GM18505 (cell line): ENCODE results near the gene DOP1A.

ENCODE experiments used
- ATAC-seq: cut with Tn5 transposase; IDR thresholded peaks from one replicate; pipeline ENCODE4 v1.9.1; 2021; ENCODE audit not compliant: unreplicated experiment
- POLR2A ChIP-seq: IDR thresholded peaks from 4 replicates; pipeline ENCODE4 v1.6.1; 2011; ENCODE audit warnings: borderline replicate concordance; ENCODE audit not compliant: insufficient read depth, insufficient read length; ENCODE audit errors: extremely low read depth

DOP1A gene

DNA sequence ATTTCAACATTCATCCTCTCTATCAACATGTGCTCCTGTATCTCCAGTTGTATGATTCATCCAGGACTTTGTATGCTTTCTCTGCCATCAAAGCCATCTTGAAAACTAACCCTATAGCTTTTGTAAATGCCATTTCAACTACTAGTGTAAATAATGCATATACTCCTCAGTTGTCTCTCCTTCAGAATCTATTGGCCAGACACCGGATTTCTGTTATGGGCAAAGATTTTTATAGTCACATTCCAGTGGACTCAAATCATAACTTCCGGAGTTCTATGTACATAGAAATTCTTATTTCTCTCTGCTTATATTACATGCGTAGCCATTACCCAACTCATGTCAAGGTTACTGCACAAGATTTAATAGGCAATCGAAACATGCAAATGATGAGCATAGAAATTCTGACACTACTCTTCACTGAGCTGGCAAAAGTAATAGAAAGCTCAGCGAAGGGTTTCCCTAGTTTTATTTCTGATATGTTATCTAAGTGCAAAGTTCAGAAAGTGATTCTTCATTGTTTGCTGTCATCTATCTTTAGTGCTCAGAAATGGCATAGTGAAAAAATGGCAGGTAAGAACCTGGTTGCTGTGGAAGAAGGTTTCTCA, 70.7 kb downstream of the DOP1A start:
- no peak for ATAC-seq
- TF ChIP-seq POLR2A: no peak

GRCh38 chr6:83138758-83139157, 71.3 kb downstream of the DOP1A start:
- no peak for TF ChIP-seq POLR2A
- no peak for ATAC-seq

- no peak for ATAC-seq
- no peak for TF ChIP-seq POLR2A
Measured at GRCh38 chr6:83151114-83151513, 83.6 kb downstream of the DOP1A start.

DNA sequence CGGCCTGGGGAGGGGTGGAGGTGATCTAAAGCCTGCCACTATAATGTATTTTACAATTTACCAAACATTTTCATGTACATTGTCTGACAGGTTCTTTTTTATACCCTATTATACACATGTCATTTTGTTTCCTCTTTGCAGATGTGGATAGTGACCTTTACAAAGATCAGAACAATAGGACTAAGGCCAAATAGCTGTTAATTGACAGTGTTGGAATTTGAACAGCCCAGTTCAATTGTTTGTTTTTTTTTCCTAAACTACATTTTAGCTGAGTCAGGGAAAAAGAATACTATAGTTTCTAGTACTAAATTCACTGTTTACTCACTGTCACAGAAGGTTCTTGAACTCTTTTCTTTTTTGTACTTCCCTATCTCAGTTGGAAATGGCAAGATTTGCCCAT, 85.4 kb downstream of the DOP1A start:
- TF ChIP-seq POLR2A: no peak
- ATAC-seq: no peak

DNA sequence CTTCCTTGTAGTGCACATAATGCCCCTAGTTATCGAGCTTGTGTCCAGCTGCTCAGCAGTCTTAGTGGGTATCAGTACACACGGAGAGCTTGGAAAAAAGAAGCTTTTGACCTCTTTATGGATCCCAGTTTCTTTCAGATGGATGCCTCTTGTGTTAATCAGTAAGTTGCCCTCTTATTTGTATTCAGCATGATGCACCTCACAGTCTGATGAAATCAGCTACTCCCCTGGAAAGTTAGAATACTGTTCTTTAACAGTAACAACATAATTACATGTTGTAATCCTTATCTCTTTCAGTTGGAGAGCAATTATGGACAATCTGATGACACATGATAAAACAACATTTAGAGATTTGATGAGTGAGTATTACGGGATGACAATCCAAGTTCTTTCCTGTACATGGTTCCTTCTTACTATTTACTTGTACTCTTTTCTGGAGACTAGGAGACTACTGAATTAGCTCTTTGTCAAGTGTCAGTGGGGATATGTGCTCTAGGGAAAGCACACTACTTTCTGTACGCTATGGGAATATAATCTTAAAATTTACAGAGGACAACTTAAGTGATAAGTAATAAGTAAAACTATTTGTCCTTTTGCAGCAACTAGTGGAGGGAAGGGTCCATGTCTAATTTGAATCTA, 86.5 kb downstream of the DOP1A start:
- no peak for ATAC-seq
- no peak for TF ChIP-seq POLR2A

DNA sequence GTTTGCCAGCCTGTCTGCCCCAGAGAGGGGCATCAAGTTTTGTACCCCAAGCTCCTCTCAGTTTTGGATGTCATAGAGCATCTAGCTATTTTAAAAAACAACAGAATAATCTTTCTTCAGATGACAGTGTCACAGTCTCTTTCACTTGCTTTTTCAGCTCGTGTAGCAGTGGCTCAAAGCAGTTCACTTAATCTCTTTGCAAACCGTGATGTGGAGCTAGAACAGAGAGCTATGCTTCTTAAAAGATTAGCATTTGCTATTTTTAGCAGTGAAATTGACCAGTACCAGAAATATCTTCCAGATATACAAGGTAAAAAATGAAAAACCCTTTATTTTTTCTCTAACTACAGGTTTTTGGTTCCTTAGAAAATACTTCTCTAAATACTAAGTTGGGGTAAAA, 88.3 kb downstream of the DOP1A start:
- no peak for ATAC-seq
- TF ChIP-seq POLR2A: no peak

DNA sequence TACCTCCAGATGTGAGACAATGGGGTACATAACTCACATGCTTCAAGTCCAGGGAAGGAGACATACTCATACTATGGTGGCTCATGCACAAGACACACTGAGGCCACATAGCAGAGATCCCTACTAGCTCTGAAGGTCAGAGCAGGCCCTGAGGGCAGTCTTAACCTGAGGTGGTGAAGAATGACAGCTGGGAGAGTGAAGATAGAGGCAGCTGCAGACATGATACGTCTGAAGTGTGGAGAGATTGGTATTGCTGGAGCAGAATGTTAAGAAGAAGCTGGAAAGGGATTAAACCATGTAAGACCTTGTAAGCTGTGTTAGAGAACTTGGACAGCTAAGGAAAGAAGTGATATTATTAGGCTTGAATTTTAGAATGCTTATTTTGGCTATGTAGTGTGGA, 92.7 kb downstream of the DOP1A start:
- no peak for ATAC-seq

GRCh38 chr6:83167726-83168278, 100.3 kb downstream of the DOP1A start:
- TF ChIP-seq POLR2A: no peak
- no peak for ATAC-seq

More for the DNA sequence above, 92.7 kb downstream of the DOP1A start:
- no peak for TF ChIP-seq POLR2A

- no peak for TF ChIP-seq POLR2A
- no peak for ATAC-seq
Measured at GRCh38 chr6:83168556-83168955, 101.1 kb downstream of the DOP1A start.

DNA sequence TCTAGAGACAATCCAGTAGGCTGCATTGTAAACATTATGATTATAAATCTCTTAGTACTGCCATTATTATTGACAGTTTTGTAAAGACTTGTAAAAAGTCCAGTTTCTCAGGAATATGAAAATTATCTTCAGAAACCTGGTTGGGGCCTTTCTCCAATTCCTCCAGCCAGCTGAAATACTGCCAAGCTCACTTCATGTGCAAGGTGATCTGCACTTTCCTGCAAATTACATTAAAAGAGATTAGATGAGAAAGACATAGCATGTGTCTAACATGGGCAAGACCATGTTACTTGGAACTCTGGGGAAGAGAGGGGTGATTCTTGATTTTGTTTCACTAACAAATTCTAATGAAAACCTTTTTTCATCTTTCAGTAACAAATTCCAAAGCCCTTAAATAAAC, 101.6 kb downstream of the DOP1A start:
- ATAC-seq: no peak
- TF ChIP-seq POLR2A: no peak

DNA sequence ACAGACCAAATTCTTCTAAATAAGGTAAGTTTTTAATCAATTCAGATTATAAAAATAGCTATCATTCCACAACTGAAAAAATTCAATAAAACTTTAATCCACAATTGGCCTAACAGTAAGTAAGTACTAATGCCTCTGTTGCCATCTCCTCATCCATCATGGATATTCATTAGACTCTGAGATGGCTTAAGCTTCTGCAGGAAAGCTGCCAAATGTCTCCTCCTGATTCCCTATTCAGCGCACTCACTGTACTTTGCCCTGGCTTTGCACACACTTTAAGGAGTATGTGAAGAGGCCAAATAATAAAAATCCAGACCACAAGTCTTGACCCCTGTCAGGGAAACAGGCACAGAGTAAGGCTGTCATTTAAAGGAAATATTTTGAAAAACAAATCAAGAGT, 102.0 kb downstream of the DOP1A start:
- ATAC-seq: no peak
- TF ChIP-seq POLR2A: no peak

DNA sequence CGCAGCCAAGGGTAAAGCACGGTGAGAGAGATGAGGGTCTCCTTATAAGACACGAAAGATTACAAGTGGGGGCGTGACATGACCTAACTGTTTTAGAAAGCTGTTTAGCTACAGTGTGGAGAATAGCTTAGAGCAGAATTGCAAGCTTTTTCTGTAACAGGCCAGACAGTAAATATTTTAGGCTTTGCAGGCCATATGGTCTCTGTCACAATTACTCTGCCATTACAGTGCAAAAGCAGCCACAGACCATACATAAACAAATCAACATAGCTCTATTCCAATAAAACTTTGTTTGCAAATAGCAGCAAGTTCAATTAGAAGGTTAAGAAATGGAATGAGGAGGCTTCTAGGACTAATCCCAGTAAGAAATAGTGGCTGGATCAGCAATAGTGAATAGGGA, 108.8 kb downstream of the DOP1A start:
- no peak for ATAC-seq

GRCh38 chr6:83180426-83180950, 113.0 kb downstream of the DOP1A start:
- no peak for ATAC-seq
- no peak for TF ChIP-seq POLR2A

More for the DNA sequence above, 108.8 kb downstream of the DOP1A start:
- no peak for TF ChIP-seq POLR2A

GRCh38 chr6:83182114-83182513, 114.6 kb downstream of the DOP1A start:
- ATAC-seq: no peak
- no peak for TF ChIP-seq POLR2A
